GM21526 (cell line): ENCODE measurements around the gene KRT14.
"Not testable (repeated sequence)": the region's sequence is repeated elsewhere in the genome, so short reads cannot be mapped to it uniquely, and the experiment has no call there.

ENCODE experiments used
- ATAC-seq: cut with Tn5 transposase; IDR thresholded peaks from one replicate; pipeline ENCODE4 v1.9.1; 2021; ENCODE audit warnings: moderate library complexity; ENCODE audit not compliant: unreplicated experiment, low FRiP score

Gene KRT14

GRCh38 chr17:41586863-41587495 is at the start of gene KRT14:
Gene KRT14, minus strand, starts transcription at chr17:41586895. Its CDS starts 61 bp downstream, at chr17:41586834.
- no peak for ATAC-seq

- no peak for ATAC-seq
These were observed 48.7 kb upstream of the KRT14 start for GRCh38 chr17:41635121-41636097.

DNA sequence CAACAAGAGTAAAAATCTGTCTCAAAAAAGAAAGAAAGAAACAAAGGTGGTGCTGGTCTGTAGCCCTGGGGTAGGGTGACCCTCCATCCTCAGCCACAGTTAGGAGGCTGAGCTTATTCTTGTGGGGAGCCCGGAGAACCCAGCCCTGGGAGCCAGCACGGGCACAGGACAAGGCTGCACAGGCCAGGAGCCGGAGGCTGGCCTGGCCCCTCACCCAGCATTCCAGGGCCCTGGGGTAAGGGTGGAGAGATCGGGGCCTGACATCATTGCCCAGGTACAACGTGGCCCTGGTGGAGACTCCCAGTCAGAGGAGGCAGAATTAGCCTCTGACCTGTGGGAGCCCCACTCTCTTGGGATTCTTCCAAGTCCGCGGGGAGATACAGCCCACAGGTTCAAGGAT is 47.9 kb upstream of the KRT14 start:
- no peak for ATAC-seq

GRCh38 chr17:41633556-41634199 is 47.0 kb upstream of the KRT14 start:
- no peak for ATAC-seq

- no peak for ATAC-seq
These were observed 45.9 kb upstream of the KRT14 start for GRCh38 chr17:41632482-41633105.

GRCh38 chr17:41631898-41632285 is 45.2 kb upstream of the KRT14 start:
- ATAC-seq = no peak

- no peak for ATAC-seq
These were observed 44.6 kb upstream of the KRT14 start for GRCh38 chr17:41631025-41631897.

- ATAC-seq = no peak
These were observed 43.4 kb upstream of the KRT14 start for GRCh38 chr17:41629826-41630670.

DNA sequence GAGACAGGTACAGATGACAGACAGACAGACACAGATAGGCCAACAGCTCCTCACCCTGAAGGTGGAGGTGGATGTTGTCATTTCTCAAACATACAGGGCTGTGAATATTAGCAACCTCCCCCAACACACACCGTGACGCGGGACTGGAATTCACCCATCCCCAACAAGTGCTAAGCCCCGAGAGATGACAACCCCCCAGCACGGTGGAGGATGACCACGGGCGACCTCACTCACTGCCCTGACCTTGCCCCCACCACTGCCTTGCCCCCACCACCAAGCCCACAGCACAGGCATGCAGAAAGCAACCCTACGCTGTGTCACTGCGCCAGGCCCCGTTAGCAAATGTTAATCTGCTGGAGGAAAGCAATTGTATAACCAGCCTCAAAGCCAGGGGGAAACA is 42.6 kb upstream of the KRT14 start:
- no peak for ATAC-seq

- not testable (repeated sequence) for ATAC-seq
These were observed 42.0 kb upstream of the KRT14 start for GRCh38 chr17:41628621-41629255.

DNA sequence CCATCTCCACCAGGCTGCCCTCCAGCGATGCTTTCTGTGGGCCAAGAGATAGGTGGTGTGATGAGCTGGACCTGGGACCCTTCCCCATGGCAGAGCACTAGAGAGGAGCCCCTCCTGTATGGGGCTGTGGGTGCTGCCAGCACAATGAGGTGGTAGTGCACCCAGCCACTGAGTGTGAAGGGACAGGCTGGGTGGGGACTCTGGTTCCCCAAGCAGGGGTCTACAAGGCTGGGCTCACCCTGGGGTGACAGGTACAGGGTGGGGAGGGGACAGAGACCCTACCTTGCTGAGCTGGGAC is 41.3 kb upstream of the KRT14 start:
- not testable (repeated sequence) for ATAC-seq

DNA sequence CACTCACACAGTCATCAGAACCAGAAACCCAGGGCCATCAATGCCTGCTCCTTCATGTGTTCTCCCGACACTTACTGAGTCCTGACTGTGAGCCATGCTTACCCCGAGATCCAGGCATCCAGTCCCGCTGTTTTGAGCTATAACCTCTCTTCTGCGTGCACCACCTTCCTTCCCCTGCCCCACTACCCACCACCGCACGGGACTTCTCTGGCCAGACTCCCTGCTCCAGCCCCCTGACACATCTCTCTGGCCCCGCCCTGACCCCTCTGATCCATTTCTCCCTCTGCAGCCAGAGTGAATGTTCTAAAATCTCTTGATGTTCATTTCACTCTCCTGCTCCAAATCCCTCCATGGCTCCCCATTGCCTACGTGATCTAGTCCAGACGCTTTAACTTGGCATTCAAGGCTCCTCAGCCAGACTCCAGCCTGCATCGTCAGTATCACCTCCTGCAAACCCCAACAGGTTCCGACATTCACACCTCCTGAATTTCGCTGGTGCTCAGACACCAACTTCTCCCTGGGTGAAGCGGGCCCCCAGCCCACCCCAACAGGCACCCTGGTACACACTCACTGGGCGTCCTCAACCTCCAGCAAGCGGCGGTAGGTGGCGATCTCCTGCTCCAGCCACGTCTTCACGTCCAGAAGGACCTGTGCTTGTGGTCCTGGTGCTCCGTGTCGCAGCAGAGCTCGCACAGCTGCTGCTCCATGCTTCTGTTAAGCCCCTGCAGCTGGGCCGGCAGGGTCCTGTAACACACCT is 40.8 kb upstream of the KRT14 start:
- ATAC-seq = no peak

DNA sequence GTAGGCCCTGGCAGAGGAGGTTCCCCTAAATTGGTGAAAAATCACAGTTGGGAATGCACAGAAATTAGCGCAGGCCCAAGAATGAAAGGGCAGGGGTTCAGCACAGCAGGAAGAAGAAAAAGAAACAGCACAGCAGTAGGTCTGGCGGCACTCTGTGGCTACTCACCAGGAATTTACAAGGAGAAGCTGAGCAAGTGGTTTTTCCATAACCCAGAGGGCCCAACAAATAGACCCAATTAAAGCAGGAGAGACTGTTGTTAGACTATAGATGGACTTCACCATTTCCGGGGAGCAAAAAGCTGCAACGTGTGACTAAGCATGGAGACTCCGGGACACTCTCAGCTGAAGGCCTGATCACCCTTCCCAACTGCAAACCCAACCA is 40.2 kb upstream of the KRT14 start:
- ATAC-seq = not testable (repeated sequence)

DNA sequence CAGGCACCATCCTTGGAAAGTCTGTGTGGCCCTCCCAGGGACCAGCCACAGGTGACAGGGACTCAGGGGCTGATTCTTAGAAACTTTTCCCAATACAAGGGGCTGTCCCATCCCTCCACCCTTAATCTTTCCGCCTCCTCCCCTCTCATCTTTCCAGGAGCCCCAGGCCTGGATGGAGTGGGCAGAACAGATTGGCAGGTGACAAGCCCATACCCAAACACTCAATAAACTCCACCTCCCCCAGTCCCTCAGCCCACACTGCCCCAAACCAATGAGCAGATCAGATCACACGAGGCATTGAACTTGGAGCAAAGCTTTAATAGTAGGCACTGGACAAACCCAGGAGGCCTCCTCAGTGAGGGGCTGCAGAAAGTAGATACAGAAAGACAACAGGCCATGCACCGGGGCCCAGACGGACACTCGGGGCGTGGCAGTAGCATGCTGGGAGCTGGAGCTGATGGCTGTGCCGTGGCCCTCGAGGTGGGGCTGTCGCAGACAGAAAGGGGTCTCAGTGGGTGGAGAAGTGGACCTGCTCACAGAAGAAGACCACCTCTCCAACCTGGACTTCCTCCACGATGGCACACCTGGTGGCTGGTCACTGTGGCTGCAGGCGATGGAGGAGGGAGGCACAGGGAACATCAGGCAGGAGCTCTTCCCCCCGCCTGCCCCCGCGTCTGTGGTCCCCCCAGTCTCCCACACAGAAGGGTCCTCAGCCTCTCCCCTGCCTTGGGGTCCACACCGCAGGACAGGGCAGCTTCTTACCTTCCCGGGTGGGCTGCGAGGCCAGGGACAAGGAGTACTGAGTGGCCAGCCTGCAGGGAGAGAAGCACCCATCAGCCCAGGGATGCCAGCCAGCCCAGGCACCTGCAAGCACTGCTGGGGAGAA is 39.6 kb upstream of the KRT14 start:
- not testable (repeated sequence) for ATAC-seq

DNA sequence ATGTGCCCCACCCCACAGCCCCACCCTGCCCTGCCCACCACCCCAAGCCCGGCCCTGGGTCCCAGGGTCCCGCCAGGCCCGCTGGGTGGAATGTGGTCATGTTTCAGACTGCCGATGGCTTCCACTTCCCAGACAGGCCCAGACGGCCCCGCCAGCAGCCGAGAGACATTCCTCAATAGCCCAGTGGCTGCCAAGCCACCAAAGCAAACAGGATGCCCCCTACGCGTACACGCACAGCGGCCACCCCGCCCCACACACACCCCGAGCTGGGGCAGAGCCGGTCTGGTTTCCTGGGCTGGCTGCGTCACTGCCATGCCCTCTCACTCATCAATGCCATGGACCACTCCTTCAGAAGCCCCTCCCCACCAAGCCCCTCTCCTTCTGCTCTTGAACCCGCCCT is 38.9 kb upstream of the KRT14 start:
- ATAC-seq = no peak

DNA sequence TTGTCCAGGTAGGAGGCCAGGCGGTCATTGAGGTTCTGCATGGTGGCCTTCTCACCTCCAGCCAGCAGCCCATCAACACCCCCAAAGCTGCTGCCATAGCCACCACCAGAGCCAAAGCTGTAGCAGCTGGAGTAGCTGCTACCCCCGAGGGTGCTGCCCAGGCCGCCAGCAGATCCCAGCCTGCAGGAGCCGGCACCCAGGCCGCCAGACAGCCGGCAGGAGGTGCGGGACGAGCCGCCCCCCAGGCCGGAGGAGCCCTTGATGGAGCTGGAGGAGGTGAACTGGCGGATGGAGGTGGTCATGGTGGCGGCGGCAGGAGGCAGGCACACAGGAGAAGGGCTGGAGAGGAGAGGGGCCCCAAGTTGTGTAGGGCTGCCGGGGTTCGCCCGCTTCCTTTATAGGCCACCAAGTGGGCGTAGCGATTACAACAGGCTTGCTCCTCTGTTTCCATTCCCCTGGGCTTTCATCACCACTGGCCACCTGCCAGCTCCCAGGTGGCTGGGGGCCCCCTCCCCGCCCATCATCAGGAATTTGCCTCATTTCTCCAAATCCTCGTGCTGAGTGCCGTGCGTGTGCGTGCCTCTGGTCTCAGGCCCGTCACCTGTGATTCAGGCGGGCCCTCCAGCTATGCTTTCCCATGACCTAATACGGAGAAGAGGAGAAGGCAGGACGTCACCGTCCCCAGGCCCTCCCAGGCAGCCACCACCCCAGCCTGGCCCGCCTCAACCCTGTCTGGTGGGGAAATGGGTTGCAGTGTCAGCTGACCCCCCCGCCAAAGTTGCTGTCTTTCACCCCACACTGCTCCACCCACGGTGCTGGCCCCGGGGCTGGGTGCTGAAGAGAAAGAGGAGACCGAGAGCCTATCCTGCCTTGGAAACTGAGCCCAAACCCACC is 37.8 kb upstream of the KRT14 start, which contains the start of gene KRT17:
TSS of gene KRT17 (minus strand) at position 368 of the 894 bp plus-strand sequence. CDS start at position 302, 66 bp downstream.
- no peak for ATAC-seq
